A549 (cell line): Measurements from ENCODE around the gene CRYGA.

Experiments
- CTCF ChIP-seq: fragments of >200 bp; sonication (Bioruptor Twin); formaldehyde crosslinking; IDR thresholded peaks from 3 replicates; pipeline ENCODE4 v1.5.1; 2016
- EP300 ChIP-seq, 2 experiments: fragments of >200 bp; sonication (Bioruptor Twin); formaldehyde crosslinking; IDR thresholded peaks; 2 replicates in 1 of 2; 3 replicates in 1 of 2; pipeline ENCODE4 v1.6.1; 2016 to 2017
- POLR2A ChIP-seq: IDR thresholded peaks from 2 replicates; pipeline ENCODE4 v1.6.1; 2012; ENCODE audit warnings: mild to moderate bottlenecking, low read length
- POLR2AphosphoS2 ChIP-seq: conservative IDR thresholded peaks from 2 replicates; pipeline ENCODE4 v1.6.1; 2012; ENCODE audit warnings: low read length, improper control_type of control experiment, inconsistent platforms
- REST ChIP-seq: fragments of 200-600 bp; sonication (generic); IDR thresholded peaks from 2 replicates; pipeline ENCODE4 v1.6.1; 2016; ENCODE audit warnings: antibody characterized with exemption, mild to moderate bottlenecking, moderate library complexity
- RFX5 ChIP-seq: fragments of 450-650 bp; IDR thresholded peaks from 2 replicates; pipeline ENCODE4 v1.7.1; 2014; ENCODE audit warnings: antibody characterized with exemption, mild to moderate bottlenecking, moderate library complexity
- ZFP36 ChIP-seq: fragments of 450-650 bp; IDR thresholded peaks from 2 replicates; pipeline ENCODE4 v1.6.1; 2014; ENCODE audit warnings: borderline replicate concordance; ENCODE audit not compliant: partially characterized antibody

GRCh38 chr2:208156439-208156838 lies 7.0 kb downstream of the CRYGA start:
- TF ChIP-seq EP300 (IDR thresholded peaks at IDR 0.05) (no peak), CTCF (no peak), REST (no peak), ZFP36 (no peak), RFX5 (no peak), POLR2AphosphoS2 (no peak), POLR2A (no peak)
